ENCODE data around the gene NT5C3B.

DNA sequence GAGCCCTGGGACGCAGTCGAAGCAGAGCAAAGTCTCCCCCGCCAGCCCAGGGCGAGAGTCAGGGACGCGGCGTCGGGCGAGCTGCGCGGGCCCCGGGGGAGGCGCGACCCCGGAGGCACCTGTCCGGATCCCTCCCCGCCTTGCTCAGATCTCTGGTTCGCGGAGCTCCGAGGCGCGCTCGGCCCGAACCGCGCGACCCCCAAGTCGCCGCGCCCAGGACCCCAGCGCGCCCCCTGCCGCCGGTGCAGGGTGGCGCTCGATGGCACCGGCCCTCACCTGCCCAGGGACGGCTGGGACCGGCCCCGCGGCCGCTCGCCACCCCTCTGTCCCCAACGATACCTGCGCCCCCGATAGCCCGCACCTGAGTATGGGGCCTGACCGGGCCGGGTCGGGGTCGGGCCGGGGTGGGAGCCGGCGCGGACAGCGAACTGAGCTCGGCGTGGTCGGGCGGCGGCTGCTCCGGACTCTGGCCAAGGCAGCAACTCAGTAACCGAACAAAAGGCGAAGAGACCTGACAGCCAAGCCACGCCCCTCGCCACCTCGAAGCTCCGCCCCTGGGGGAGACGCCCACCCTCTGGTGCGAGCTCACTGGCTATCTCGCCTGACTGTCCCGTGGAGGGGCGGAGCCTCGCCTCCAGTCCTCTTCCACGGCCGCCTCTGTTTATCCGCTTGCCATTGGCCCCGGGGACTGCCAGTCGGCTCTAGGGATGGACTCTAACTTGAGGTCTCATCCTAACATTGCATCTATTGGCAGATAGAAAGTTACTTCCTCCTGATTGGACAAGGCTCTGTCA, 49.6 kb downstream of the NT5C3B start, which contains the start of gene JUP:
- no peak for TF ChIP-seq CTCF (IDR thresholded peaks at IDR 0.05)
- peak in 1 of 2 donors; percentile 83 for TF ChIP-seq POLR2A (IDR thresholded peaks at IDR 0.05)

Measured in lower leg skin (tissue), 3 donors.